ENCODE results near the gene GON7.

GON7 gene

GRCh38 chr14:93206793-93207467 lies at the start of gene GON7, which contains the start of gene UBR7:
Gene GON7, minus strand, starts transcription at chr14:93207065. Its CDS starts 28 bp downstream, at chr14:93207037.
Gene UBR7, plus strand, starts transcription at chr14:93207256. Its CDS starts 36 bp downstream, at chr14:93207292.
- TF ChIP-seq, protein P1, sequence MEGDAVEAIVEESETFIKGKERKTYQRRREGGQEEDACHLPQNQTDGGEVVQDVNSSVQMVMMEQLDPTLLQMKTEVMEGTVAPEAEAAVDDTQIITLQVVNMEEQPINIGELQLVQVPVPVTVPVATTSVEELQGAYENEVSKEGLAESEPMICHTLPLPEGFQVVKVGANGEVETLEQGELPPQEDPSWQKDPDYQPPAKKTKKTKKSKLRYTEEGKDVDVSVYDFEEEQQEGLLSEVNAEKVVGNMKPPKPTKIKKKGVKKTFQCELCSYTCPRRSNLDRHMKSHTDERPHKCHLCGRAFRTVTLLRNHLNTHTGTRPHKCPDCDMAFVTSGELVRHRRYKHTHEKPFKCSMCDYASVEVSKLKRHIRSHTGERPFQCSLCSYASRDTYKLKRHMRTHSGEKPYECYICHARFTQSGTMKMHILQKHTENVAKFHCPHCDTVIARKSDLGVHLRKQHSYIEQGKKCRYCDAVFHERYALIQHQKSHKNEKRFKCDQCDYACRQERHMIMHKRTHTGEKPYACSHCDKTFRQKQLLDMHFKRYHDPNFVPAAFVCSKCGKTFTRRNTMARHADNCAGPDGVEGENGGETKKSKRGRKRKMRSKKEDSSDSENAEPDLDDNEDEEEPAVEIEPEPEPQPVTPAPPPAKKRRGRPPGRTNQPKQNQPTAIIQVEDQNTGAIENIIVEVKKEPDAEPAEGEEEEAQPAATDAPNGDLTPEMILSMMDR (IDR thresholded peaks at IDR 0.05; ENCODE audit: borderline replicate concordance, insufficient read depth, low read depth, low read length) = no peak

GRCh38 chr14:93249128-93249831 lies 42.4 kb upstream of the GON7 start:
- TF ChIP-seq, protein P1 (IDR thresholded peaks at IDR 0.05; ENCODE audit: borderline replicate concordance, insufficient read depth, low read depth, low read length) = no peak
- no peak overlapping the region for H3K4me3 ChIP-seq (ENCODE audit: low read depth, low read length)

More at GRCh38 chr14:93206793-93207467, at the start of gene GON7, which contains the start of gene UBR7:
- H3K4me3 ChIP-seq (ENCODE audit: low read depth, low read length) = peak within 1 kb of the TSS; percentile 84

DNA sequence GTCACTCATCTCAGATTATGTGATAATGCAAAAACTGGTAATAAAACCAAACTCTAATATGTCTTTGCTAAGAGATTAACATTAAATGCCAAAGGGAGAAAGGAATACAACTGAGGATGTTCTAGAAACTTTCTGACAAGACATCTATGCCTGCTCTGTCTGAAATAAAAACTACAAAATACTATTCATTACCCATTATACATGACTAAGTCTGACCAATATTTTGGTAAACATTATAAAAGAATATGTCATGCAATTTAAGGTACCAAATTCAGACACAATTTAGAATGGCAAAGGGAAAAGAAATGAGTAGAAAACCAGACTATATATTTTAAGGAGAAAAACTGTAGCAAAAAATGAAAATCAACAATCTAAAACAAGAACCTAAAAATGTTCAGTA lies 39.7 kb upstream of the GON7 start:
- H3K4me3 ChIP-seq (ENCODE audit: low read depth, low read length) = no peak overlapping the region
- TF ChIP-seq, protein P1 (IDR thresholded peaks at IDR 0.05; ENCODE audit: borderline replicate concordance, insufficient read depth, low read depth, low read length) = no peak

GRCh38 chr14:93245764-93246420 lies 39.0 kb upstream of the GON7 start:
- no peak overlapping the region for H3K4me3 ChIP-seq (ENCODE audit: low read depth, low read length)

DNA sequence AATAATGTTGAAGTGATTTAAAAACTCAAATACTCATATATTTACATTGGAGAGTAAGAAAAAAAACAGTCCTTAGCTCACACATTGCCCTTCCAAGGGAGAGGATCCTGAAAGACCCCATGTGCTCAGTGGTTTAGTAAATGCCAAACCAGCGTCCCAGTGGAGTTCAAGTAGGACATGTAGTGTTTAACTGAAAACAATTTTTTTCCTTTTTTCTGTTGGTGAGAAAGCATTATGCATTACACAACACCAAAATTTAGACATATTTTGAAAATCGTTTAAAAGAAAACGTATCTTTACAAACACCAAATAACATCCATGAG lies 33.8 kb upstream of the GON7 start:
- TF ChIP-seq, protein P1 (IDR thresholded peaks at IDR 0.05; ENCODE audit: borderline replicate concordance, insufficient read depth, low read depth, low read length) = no peak
- H3K4me3 ChIP-seq (ENCODE audit: low read depth, low read length) = no peak overlapping the region

More at GRCh38 chr14:93245764-93246420, 39.0 kb upstream of the GON7 start:
- TF ChIP-seq, protein P1 (IDR thresholded peaks at IDR 0.05; ENCODE audit: borderline replicate concordance, insufficient read depth, low read depth, low read length) = no peak

DNA sequence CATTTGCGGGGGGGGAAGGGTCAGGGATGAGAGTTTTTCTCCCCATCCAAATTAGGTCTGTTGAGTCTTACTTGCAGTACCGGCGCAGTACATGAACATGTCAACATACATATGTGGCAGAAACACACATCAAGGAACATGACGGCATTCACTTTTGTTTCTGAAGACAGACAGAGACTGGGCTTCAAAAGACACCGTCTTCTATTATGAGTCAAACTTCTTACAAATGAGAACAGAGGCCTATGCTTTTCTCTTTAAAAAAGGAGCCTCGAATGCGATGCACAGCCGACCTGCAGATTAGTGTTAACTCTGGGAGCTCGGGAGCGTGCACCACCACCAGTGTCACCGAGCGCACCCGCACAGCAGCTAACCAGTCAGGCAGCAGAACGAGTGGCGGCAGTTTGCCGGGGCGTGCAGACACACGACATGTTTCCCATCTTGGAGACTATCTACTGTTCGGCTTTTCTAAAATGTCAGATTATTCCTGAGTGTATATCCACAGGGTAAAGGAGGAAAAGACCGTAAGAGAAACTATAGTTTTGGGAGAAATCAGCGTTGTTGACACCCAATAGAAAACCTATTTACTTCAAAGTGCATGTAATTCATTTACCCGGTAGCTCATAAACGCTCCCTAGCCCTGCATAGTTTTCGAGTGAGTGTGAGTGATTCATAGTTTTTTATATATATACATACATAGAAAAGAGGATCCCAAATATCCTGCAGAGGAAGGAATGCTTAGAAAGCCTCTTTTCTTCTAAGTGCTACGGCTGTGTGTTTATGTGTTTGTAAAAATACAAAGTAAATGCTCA lies 33.2 kb upstream of the GON7 start:
- H3K4me3 ChIP-seq (ENCODE audit: low read depth, low read length) = no peak overlapping the region
- TF ChIP-seq, protein P1 (IDR thresholded peaks at IDR 0.05; ENCODE audit: borderline replicate concordance, insufficient read depth, low read depth, low read length) = no peak

Data from GM12875 (cell line).